DMS79 (cell line): ENCODE data around the gene C22orf39.

Experiments
- DNase-seq: peaks from one replicate; lab custom pipeline; 2025; lab: John Stamatoyannopoulos, UW

Gene C22orf39

DNA sequence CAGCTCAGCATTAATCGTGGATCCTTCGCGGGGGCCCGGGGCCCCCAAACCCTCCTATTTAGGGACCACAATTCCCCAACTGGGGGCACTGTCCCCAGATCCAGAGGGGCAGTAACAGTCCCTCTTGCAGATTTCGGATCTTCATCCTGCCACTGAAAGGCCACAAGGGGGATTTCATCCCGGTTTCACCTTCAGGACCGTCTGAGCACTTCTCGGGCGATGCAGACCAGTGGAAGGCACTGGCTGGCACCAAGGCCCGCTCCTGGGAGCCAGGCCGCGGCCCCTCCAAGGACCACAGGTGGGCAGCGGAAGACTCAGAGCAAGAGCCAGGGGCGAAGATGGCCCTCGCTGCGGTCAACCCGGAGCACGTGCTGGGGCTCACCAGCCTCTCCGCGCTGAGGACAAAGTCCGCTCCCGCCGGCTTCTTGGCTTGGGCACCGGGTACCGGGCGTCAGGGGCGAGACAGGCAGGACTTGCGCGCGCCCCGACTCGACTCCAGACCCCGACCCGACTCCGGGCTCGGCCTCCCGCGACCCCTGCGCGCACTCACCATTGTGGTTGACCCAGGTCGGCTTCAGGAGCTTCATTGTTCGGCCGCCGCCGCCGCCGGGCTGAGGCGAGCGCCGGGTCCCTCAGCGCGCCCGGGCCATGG is 16.5 kb downstream of the C22orf39 start:
- no peak for DNase-seq

DNA sequence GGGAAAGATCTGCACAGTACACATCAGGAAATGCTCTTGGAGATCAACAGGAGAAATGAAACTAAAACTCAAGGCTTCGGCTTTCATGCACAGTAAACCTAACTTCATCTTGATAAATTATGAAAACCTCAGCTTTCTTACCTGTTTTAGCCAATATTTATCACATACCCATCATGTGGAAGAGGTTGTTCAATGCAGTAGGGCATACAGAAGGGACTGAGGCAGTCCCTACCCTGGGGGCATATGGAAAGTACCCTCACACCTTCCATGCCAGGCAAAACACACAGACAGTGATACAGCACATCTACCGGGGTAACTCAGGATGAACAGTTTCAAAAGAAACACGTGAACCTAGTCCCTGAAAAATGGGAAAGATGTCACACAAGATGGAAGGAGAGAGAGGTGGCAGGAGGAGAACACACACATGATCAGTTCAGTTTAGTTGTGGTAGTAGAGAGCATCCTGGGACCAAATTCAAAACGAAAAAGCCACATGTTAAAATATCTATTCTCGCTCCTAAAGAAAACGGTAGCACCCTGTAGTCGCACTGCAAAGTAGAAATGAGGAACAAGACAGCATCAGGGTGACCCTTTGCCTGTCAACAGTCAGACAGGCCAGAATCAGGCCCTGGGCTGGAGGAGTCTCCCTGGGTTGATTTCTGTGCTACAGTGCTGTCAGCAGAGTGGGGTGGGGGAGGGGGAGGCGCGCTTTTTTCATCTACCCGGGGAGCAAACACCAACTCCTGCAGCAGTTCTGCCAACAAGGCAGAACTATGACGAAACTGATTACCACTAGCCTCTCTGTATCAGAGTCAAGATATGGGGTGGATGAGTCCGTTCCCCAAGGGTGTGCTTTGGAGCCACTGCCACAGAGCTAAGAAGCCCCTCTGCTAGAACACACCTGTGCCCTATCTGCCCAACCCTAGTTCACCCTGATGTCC is 17.3 kb downstream of the C22orf39 start:
- DNase-seq: no peak

DNA sequence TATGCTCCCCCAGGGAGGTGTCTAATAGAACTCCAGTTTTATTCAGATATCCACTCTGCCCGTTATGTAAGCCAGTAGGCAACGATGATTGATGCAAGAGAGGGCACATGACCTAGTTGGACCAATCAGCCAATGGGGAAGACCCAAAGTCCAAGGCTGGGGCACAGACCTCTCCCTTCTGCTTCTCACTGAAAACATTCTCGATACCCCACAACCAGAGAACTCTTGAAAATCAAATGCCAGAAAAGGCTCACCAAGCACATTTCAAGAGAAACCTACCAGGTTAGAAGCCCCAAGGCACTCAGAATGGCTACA is 23.4 kb downstream of the C22orf39 start:
- DNase-seq: no peak

DNA sequence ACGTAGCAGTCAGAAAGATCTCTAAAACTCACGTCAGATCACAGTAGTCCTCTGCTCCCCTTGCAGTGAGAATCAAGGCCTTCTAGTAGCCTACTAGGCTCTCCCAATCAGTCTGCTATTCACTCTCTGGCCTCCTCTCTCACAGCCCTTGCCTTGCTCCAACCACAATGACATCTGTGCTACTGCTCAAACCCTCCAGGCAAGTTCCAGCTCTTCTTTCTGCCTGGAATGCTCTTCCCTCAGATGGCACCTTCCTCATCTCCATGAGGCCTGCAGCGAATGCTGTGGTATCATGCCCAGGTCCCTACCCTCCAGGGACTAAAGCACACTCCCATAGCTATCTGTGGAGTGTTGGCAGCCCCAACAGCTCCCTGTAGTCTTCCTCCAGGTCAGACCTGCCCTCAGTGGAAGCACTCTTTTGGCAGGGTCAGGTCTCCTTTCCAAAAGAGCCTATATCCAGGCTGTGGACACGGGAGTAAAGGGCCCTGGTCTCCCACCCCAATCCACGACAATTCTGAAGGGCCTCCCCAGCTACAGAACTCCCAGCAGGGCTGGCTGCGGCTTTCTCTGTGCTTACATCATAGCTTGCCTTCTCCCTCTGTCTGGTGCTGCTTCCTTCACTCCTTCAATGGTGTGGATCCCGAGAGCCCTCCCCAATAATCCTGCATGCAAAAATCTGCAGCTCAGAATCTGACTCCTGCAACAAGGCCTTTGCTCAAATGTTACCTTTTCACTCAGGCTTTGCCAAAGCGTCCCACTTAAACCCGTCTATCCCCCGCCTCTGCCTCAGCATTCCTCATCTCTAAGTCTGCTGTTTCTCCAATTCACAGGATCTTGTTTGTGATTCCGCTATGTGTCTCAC is 24.8 kb downstream of the C22orf39 start:
- no peak for DNase-seq

DNA sequence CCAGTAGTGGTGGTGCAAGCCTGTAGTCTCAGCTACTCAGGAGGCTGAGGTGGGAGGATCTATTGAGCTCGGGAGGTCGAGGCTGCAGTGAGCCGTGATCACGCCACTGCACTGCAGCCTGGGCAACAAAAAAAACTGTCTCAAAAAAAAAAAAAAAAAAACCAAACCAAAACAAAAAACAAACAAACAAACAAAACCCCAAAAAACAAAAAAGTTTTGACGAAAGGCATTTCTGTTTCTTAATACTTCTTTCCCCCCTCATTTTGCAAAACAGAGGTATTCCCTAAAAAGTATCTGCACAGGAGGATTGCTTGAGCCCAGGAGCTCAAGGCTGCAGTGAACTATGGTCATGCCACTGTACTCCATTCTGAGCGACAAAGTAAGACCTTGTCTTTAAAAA is 27.2 kb downstream of the C22orf39 start:
- no peak for DNase-seq

DNA sequence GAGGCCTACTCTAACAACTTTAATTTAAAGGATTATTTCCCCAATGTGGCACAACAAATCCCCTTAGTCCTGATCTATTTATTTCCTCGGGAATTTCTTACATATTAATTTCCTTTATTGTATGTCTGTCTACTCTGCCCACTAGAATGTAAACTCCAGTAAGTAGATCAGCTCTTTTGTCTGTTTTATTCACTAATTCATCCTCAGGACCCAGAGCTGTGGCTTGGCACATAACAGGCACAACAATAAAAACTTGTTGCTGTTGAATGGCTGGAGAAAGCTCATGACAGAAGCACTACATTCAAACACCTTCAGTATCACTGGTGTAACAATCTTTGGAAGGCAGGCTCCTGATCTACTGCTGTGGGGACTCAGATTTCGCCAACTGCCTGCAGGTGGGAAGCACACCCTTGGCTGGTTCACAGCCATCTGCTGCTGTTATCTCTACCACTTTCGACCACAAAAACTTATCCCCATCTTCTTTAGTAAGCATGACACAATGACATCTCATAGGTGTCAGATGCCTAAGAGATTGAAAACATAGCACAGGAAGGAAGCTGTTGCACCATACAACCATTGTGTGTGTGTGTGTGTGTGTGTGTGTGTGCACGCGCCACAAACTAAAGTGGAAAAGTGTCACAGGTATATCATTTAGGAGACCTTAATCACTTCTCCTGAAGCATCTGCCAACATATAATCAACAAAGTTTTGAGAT is 27.9 kb downstream of the C22orf39 start:
- DNase-seq: no peak

DNA sequence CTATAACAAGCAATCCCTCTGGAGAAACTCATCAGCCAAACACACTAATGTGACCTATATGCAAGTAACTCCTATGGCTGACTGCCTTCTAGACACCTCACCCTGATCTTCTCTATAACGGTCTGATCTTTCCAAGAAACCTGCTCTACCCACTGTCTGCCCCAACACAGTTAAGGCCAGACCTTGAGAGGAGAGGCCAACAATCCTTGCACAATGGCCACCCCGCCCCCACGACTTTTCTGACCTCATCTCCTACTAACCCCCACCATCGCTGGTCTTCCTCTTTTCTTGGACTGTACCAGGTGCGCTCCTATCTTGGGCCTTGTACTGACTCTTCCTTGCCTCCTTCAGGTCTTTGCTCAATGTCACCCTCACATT is 28.4 kb downstream of the C22orf39 start:
- DNase-seq: no peak

DNA sequence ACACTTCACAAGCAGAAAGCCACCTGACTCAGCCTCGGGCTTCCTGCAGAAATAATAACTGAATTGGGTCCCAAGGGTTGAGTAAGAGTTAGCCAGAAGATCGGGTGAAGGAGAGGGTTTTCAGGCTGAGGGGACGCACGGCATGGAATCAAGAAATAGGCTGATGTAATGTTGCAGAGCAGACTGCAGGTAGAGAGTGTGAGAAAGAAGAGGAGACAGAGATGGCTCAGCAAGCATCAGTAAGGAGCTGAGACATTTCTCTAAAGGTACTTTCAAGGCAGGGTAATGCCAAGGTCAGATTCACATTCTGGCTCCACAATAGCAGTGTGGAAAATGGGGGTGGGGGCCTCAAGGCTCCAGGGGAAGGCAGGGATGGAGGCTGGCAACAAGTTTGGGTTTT is 34.6 kb downstream of the C22orf39 start:
- no peak for DNase-seq

DNA sequence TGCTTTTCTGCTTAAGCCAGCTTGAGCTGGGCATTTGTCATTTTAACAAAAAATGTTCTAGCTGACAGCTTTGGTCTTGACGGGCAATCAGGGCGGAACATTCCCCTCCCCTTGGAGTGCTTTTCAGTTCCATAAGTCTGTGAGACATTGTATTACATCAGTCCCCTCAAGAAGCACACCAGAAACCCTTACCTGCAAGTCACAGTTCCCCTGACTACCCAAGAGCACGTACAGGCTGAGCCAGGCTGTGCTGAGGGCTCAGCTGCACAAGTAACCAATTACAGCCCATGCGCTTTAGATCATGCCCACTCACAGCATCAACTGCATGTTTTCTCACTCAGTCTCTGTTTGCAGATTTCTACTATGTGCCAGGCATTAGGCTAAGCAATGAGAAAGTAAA is 35.0 kb downstream of the C22orf39 start:
- DNase-seq: no peak

DNA sequence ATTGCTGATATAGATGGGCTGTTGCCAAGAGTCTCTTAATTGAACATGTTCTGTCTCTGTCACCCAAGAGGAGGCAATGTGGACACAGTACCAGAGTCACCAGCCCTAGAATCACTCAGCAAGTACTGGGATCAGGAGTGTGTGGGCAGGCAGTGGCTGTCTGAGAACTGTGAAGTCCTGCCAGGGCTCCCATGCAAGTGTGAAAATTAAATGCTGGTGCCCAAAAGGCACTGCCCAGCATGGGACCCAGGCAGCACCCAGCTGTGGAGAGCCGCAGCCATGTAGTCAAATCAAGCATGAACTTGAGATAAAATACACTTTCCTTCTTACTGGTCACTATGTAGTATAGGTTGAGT is 35.8 kb downstream of the C22orf39 start:
- DNase-seq: no peak

DNA sequence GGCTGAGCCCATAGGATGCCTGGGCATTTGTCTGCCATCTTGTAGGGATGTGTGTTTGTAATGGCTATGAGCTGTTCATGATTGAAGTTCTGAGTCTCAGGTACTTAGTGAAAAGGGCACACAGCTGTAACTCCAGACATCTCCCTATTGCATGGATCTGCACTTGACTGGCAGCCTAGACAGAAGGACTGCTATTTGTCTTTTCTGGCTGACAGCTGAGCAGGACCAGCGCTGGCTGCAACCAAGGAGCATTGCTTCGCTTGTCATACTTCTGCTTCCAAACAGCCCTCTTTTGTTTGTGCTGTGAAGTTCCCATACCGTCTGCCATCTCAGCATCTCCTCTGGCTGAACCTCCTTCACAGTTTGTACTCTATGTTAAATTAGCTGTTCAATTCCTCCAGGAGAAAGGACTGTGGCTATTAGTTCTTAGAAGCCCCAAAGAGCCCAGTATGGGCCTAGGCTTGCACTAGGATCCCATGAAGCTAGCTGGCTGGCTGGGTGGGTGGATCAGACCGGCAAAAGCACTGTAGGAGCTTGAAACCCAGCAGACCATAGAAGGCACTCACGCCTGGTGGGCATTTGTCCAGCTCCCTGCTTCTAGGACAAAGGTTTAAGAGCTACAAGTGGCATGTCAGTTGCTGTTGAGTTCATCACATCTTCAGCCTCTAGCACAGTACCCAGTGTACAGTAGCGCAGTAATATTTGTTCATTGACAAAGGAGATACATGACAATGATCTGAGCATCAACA is 36.4 kb downstream of the C22orf39 start:
- no peak for DNase-seq

DNA sequence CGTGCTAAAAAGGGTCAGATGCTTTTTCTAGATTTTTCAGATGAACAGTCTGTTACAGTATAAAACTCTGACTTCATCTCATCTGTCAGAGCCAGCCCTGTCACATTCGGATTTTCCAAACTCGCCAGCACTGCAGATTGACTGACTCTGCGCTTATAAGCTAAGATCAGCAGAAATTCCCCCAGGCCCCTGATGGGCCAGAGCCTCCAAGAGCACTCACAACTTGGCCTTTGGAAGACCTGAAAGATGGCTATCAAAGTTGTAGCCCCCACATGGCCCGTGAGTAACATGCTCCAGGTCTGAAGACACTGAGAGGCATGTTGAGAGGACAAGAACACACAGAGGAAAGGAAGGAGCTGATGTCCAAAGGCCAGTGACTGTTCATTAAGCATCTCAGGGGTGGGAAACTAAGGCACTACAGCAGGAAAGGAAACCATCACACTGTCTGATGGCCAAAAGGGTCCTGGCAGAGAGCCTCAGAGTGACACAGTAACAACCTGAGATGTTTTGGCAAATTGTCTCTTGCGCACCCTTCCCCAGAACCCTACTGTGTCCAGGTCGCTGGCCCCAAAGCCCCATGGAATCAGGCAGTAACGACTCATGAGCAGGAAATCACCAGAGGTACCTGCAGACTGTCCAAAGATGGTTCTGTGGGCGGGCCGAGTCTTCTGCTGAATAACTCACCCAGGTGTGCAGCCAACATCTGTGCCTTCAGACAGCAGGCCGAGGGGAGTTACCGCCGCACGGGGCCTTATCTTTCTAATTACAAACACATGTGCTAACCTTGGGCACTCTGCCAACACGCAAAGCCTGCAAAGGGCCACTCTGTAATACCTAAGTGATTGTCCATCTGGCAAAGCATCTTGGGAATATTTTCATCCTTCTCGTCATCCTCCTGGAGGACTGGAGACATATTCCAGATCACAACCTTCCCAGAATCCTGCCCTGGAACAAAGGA is 39.6 kb downstream of the C22orf39 start:
- DNase-seq: no peak

DNA sequence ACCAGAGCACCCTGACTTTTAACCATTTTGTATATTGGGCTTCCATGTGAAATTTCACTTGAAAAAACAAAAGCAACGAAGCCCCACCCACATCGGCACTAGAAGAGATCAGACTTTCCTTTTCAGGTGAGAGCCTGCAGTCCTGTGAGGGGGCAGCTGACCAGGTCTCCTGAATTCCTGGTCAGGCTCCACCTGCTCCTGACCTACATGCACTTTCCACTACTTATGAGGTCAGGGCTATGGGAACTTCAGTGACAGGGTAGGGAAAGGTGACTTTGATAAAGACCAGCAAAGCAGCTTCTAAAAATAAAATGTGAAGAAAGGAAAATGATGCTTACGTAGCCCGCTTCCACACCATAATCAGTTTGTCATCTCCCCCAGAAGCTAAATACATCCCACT is 40.7 kb downstream of the C22orf39 start:
- no peak for DNase-seq

DNA sequence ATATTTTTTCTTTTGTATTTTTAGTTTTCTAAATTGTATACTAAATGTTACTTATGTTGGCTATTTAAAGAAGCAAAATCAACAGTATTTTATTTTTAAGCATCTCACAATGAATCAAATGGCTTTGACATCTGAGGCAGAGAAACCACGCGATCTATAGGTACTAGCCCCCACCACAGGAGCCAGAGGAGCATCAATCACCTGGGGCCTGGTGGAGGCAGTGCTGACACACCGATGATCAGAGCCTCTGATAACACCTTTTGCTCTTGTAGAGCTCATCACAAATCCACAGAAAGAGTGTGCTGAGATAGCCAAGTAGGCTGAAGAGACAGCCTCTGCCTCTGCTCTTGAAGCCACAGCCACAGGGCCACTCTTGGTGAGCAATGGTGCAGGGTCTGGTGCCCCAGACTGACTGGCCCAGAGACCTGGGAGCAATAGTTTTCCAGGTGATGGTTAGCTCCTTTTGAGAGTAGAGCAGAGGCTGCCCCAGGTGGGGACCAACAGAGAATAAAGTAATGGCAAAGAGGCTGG is 41.2 kb downstream of the C22orf39 start:
- DNase-seq: no peak

DNA sequence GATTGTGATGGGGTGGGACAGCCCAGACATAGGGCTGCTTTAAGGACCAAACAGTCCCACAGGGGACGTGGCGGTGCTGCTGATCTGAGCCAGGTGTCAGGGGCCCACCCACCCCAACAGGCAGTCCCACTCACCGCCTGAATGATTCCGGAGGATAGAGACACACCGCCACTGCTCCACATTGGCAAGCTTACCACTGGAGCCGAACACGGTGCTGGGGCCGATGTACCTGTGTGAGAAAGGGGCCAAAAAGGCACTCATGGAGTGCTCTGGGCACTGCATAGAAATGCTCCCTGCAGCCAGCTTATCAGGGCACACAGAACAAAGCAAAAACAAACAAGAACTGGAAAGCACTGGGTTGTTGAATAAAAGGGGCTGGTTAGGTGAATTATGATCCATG is 41.9 kb downstream of the C22orf39 start:
- no peak for DNase-seq

DNA sequence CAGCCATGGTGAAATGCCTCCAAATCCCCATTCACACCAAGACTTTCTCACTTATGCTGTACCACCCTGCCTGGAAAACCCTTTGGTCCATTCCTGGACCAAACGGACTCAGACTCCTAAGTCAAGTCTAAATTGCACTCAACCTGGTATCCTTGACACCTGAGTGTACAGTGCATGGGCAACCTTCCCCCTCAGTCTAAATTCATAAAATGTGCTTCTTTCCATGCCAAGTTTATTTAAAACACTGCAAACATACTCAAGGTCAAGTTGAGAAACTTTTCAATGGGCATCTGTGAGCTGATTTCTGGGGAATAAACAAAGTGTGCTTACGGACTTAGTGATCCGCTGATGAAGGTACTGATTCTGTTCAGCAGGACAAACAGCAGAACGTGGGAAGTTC is 42.4 kb downstream of the C22orf39 start:
- no peak for DNase-seq

DNA sequence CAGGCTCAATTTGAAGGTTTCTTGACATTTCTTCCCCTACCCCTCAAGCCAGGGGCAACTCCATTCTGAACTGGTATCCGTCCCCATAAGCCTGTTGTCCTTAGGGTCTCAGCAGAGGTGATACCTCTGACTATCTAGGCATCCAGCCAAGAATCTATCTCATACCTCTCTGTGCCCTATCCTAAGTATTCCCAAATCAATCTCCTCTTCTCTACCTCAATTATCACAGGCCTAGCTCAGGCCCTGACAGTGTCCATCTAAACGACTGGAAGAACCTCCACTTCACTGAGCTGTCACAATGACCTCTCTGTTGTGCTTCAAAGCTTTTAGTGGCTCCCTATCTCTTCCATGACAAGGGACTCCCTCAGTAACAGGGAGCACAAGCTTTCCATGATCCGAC is 42.8 kb downstream of the C22orf39 start:
- DNase-seq: no peak

DNA sequence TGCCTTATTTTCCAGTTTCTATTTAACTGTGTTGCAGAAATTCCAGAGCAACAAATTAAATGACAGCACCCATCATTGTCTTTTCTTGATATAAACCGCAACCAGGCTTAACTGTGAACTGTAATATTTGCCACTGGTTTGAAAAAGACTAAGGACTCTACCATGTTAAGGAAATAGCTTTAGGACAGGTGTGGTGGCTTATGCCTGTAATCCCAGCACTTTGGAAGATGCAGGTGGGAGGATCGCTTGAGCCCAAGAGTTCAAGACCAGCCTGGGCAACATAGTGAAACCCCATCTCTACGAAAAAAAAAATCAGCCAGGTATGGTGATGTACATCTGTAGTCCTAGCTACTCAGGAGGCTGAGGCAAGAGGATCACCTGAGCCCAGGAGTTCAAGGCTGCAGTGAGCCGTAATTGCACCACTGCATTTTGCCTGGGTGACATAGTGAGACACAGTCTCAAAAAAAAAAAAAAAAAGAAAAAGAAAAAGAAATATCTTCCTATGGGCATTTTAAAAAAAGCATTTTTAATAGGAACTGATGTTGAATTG is 44.8 kb downstream of the C22orf39 start:
- DNase-seq: no peak

DNA sequence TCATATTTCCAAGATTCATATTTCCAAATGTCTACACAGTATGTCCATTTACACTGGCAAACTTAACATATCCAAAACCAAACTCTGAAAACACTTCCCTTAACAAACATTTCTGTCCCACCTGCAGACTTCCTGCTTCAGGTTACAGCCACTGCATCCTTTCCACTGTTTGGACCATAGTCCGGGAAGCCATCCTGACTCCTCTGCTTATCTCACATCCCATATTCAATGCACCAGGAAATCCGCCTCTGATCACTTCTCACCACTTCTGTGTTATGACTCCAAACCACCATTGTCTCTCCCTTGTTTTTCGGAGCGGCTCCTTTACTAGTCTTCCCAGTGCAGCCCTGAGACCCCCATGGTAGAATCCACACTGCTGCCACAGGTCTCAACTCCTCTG is 46.0 kb downstream of the C22orf39 start:
- no peak for DNase-seq

DNA sequence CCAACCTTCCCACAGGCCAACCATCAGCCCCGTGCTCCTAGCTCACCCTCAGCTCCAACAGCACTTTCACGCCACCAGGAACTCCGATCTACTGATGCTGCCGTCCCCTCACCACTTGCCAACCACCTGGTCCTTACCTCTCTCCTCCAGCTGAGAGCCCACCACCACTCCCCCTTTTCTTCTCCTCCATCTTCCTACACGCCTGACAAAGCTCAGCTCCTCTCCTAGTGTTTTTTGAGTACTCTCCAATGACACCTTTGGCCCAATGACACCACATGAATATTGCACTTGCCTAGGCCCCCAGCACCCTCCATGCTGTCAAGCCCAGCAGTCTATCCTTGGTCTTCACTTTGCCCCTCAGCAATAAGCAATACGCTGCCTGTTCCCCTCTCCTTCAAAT is 46.6 kb downstream of the C22orf39 start:
- DNase-seq: no peak
